HepG2 (cell line): ENCODE results near the gene HELZ.

Experiments
- CTCF ChIP-seq: sonication (generic); formaldehyde crosslinking; IDR thresholded peaks from 2 replicates; pipeline ENCODE4 v1.5.0; 2020; ENCODE audit warnings: mild to moderate bottlenecking, missing genetic modification reagents, moderate library complexity
- ERF ChIP-seq: IDR thresholded peaks from 2 replicates; pipeline ENCODE4 v1.6.1; 2018; ENCODE audit warnings: missing biosample characterization, missing genetic modification reagents
- HOMEZ ChIP-seq: IDR thresholded peaks from 2 replicates; pipeline ENCODE4 v1.6.1; 2016; ENCODE audit warnings: low read depth
- NFIC ChIP-seq: IDR thresholded peaks from 2 replicates; pipeline ENCODE4 v1.6.1; 2012; ENCODE audit warnings: mild to moderate bottlenecking, low read length, inconsistent platforms
- POLR2AphosphoS5 ChIP-seq: IDR thresholded peaks from 2 replicates; pipeline ENCODE4 v1.6.1; 2012; ENCODE audit warnings: low read depth, low read length
- RBFOX2 ChIP-seq: fragments of 200-400 bp; formaldehyde crosslinking; IDR thresholded peaks from 2 replicates; pipeline ENCODE4 v1.6.1; 2017; ENCODE audit warnings: low read depth, mild to moderate bottlenecking, low read length
- XRCC5 ChIP-seq: fragments of 200-400 bp; formaldehyde crosslinking; optimal IDR thresholded peaks from 2 replicates; pipeline ENCODE3; 2017; ENCODE audit warnings: mild to moderate bottlenecking, low read length
- YY1 ChIP-seq: IDR thresholded peaks from 2 replicates; pipeline ENCODE4 v1.6.1; 2011; ENCODE audit warnings: low read length, low read depth, moderate library complexity, mild to moderate bottlenecking; ENCODE audit not compliant: insufficient read depth, insufficient replicate concordance
- ZKSCAN8 ChIP-seq: IDR thresholded peaks from 2 replicates; pipeline ENCODE4 v1.6.1; 2016; ENCODE audit warnings: borderline replicate concordance, missing genetic modification reagents, missing compliant biosample characterization
- ZNF264 ChIP-seq: sonication (generic); formaldehyde crosslinking; IDR thresholded peaks from 2 replicates; pipeline ENCODE4 v1.4.0; 2020; ENCODE audit warnings: missing genetic modification reagents
- TF ChIP-seq, protein P1 (sequence below), 2 experiments: fragments of 450-650 bp in 1 of 2; sonication (generic) in 1 of 2; formaldehyde crosslinking in 1 of 2; IDR thresholded peaks; 2 replicates each; pipeline versions ENCODE4 v1.6.1 to v1.8.0; 2016 to 2022; ENCODE audit warnings: antibody characterized with exemption in 1 of 2, mild to moderate bottlenecking in 1 of 2, missing genetic modification reagents in 1 of 2

- TF ChIP-seq RBFOX2 (no peak), ZKSCAN8 (CRISPR knock-in tag) (no peak), CTCF (CRISPR knock-in tag) (no peak), ERF (CRISPR knock-in tag) (no peak), NFIC (no peak), XRCC5 (no peak), ZNF264 (CRISPR knock-in tag) (no peak), POLR2AphosphoS5 (no peak), YY1 (no peak), HOMEZ (CRISPR knock-in tag) (no peak)
- TF ChIP-seq, protein P1, sequence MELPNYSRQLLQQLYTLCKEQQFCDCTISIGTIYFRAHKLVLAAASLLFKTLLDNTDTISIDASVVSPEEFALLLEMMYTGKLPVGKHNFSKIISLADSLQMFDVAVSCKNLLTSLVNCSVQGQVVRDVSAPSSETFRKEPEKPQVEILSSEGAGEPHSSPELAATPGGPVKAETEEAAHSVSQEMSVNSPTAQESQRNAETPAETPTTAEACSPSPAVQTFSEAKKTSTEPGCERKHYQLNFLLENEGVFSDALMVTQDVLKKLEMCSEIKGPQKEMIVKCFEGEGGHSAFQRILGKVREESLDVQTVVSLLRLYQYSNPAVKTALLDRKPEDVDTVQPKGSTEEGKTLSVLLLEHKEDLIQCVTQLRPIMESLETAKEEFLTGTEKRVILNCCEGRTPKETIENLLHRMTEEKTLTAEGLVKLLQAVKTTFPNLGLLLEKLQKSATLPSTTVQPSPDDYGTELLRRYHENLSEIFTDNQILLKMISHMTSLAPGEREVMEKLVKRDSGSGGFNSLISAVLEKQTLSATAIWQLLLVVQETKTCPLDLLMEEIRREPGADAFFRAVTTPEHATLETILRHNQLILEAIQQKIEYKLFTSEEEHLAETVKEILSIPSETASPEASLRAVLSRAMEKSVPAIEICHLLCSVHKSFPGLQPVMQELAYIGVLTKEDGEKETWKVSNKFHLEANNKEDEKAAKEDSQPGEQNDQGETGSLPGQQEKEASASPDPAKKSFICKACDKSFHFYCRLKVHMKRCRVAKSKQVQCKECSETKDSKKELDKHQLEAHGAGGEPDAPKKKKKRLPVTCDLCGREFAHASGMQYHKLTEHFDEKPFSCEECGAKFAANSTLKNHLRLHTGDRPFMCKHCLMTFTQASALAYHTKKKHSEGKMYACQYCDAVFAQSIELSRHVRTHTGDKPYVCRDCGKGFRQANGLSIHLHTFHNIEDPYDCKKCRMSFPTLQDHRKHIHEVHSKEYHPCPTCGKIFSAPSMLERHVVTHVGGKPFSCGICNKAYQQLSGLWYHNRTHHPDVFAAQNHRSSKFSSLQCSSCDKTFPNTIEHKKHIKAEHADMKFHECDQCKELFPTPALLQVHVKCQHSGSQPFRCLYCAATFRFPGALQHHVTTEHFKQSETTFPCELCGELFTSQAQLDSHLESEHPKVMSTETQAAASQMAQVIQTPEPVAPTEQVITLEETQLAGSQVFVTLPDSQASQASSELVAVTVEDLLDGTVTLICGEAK (IDR thresholded peaks at IDR 0.05) = no peak
- TF ChIP-seq, protein P1 (CRISPR knock-in tag; IDR thresholded peaks at IDR 0.05) = no peak
Measured at GRCh38 chr17:67196422-67196821, 48.6 kb downstream of the HELZ start.
